Kidney tubule cell (primary cell): ENCODE measurements around the gene PADI4.
"Not testable (repeated sequence)": the region's sequence is repeated elsewhere in the genome, so short reads cannot be mapped to it uniquely, and the experiment has no call there.

Experiments
- DNase-seq: peaks from one replicate; pipeline ENCODE4 v3.0.0-alpha.2; 2018; ENCODE audit warnings: low spot score

The PADI4 gene

DNA sequence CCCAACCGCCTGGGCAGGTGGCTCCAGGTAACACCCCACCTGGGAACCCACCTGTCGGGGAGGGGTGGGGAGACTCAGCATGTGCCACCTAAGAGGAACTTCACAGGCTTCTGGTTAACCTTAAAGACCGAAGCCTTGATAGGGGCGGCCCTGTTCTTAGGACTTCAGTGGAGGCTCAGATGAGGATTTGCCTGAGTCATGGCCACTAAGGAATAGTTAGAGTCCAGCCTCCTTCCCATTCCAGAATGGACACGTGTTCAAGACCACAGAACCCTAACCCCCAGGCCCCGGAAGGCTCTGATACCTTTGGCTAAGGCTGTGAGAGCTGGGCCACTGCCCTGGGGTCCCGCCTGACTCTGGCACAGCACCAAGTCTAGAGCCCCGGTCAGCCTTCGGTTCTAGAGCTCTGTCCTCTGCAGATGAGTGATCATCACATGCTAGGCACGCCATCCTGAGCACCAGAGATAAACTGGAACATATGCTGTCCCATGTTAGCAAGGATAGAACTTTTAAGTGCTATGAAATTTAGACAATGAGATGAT lies 84.3 kb downstream of the PADI4 start:
- no peak for DNase-seq

DNA sequence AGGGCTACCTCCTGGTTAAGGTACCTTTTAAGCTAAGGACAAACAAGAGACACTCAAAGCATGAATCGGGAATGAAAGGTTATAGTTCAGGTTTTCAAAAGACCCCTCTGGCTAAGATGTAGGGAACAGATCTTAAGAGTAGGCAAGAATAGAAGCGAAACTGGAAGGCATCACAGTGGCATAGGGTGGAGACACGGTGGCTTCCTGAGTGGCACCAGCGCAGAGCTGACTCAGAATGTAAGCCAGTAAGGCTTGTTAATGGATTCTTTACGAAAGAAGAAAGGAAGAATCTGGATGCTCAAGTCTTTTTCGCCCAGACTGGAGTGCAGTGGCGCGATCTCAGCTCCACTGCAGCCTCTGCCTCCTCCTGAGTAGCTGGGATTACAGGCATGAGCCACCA lies 85.2 kb downstream of the PADI4 start:
- no peak for DNase-seq

DNA sequence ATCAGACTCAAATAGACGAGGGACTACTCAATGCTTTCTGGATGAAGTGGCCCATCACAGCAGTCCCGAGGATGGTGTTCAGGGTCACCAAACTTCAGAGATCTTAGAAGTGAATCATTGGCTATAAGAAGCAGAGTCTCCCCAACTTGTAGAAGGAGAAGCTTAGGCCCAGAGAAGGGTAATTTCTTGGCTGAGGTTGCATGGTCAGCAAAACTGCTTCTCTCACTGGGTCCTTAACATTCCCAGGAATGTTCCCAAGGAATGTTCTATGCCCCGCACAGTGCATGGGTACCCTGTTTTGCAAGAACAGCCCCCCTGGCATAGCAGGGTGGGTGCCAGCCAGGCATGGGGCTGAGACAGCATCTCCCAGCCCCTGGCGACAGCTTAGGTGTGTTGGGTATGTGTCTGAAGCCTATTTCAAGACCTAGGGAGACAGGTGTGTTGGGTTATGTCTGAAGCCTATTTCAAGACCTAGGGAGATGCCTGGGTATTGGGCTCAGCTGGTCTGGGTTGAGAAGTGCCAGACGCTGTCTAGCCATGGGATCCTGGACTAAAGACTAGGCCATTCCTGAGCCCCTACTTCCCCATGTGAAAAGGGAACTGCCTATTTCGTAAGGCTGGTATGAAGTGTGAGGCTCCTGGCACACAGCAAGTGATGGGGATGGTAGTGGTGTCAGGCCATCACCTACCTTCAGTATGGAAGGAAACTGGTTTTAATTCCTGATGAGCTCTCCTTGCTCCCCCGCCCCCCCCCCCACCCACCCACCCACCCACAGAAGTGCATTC lies 90.1 kb downstream of the PADI4 start:
- no peak for DNase-seq

- DNase-seq, result no peak
Measured at GRCh38 chr1:17400725-17401341, 92.8 kb downstream of the PADI4 start.

- no peak for DNase-seq
Measured at GRCh38 chr1:17401841-17402240, 93.8 kb downstream of the PADI4 start.

DNA sequence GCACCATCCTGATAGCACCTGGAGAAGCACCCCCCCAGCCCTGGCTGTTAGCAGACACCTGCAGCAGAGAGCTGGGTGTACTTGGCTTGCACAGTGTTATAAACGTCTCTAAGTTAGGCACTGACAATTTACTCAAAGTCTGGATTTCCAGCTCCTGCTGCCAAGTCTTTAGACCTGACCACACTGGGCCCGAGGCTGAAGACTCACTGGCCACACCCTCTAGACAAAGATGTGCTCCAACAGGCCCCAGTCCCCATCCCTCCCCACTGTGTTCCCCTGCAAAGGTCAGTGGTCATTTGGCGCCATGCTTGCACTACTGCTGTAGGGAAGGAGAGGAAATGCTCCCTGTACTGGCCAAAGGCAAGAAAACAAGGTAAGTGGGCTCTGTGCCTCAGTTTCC lies 95.1 kb downstream of the PADI4 start:
- no peak for DNase-seq

GRCh38 chr1:17404034-17404684 lies 96.2 kb downstream of the PADI4 start:
- DNase-seq, result no peak

DNA sequence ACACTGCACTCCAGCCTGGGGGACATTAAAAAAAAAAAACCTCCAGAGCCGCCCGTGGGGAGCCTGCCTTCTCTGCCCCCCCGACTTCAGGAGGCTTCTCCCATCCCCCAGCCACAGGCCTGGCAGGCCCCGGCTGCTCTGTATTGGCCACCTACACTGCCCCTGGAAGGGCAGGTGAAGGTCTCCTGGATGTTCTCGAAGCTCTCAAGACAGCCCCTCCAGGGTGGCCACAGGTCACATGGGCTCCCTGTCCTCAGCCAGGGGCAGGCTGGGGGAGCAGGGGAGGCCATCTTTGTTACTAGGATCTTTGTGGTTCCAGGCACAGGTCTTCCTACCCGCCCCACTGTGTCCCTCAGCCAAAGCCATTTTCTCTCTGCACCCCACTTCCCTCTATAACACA lies 96.8 kb downstream of the PADI4 start:
- no peak for DNase-seq

DNA sequence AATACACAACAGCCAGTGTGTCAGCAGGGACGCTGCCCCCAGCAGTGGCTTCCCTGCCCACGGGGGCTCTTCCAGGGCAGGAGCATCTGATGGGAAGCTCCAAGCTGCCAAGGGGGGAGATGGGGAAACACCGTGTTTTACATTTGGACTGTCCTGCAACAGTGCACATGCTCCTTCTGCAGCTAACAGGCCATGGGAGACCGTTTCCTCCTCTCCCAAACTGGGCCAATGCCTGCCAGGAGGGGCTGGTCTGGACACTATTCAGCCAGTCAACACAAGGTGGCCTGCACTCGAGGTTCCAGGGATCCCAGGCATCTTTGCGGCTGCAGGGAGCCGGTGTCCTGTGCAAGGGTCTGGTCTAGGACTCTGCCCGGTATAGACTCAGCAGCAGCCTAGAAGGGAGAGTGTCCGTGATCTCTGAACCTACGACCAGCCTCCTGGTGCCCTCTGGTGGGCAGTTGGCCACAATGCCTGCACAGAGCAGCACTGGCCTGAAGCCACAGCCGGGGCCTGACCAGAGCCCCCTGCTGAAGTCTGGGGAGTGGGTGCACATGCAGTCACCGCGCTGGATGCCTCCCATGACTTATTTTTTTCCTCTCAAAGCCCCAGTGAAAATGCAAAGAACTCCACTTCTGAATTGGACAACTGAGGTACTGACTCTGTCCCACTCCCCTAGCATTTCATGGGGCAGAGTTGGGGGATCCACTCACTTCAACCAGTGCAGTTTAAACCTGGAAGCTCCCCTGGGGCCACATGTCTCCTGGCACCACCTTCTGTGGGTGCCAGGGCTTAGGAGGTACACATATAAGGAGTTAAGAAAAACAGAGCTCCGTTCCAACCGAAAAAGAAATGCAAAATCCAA lies 98.1 kb downstream of the PADI4 start:
- DNase-seq, result peak; percentile 68

- DNase-seq, result not testable (repeated sequence)
Measured at GRCh38 chr1:17406760-17407475, 98.9 kb downstream of the PADI4 start.

DNA sequence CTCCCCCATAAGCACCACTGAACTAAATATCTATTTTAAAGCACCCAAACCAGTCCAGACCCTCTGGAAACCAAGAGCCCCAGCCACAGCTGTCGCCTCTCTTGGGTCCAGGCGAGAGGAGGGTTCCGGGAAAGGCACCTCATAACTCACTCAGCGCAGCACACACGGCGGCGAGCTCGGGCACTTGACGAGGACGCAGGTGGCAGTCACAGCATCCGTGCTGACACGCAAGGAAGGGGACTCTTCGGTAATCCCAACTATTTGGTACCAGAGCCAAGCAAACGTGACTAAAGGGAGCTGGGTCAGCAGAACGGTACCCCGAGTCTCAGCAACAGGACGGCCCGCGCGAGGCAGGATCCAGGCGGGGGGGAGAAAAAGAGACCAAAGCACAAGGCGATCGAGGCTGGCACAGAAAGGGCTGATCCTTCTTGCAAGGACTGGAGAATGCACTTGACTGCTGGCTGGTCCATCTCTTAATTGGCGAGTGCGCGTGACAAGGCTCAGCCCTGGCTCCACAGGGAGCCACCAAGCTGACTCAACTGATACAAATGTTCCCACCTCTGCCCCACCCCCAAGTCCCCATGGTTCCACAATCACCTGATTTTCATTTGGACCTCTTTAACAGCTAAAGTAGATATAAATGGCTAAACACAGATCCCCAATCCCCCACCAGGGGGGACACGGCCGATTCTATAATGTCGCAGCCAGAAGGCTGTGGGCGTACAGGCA lies 100.0 kb downstream of the PADI4 start:
- not testable (repeated sequence) for DNase-seq

- DNase-seq, result no peak
Measured at GRCh38 chr1:17409391-17409811, 101.4 kb downstream of the PADI4 start.

DNA sequence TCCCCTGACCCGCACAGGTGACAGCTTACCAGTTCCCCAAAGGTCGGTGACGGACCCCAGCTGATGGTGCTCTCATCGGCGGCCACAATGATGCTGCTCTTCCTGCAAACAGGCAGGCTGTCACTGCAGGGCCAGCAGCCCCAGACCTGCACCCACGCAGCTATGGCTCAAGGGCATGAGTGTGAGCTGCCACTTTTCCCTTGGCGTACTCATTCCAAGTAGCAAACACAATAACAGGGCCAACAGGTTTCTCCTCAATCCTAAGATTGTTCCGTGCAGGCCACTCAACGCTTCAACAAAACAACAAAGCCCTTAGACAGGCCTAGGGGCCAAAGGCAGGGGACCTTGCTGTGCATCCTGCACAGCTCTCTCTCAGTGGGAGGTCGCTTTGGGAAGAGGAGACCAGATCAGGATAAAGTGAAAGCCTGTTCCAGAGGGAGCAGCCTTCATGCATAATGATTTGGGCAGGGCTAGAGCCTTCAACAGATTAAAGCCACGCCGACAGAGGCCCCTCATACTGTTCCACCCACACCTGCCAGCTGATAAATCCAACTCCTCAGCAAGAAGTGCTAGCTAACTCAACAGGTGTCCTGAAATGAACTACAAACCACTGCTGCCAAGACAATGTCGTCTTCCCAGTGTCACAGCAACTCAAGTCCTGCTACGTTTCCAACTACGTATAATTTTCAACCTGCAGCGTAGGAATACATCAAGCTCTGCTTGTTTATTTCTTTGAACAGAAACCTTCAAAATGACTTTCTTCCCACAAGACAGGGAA lies 104.3 kb downstream of the PADI4 start:
- DNase-seq, result no peak
